T47D (cell line): ENCODE results near the gene RPTOR.
A peak's percentile ranks its signal among the peaks of the same experiment; 100 is the strongest.
"Not testable (repeated sequence)": the region's sequence is repeated elsewhere in the genome, so short reads cannot be mapped to it uniquely, and the experiment has no call there.

ENCODE experiments used
- DNase-seq, 2 experiments: peaks; one replicate each; pipeline versions ENCODE4 v3.0.0 to v3.0.0-alpha.2; 2011 to 2012; ENCODE audit warnings: low read depth in 1 of 2, low spot score in 1 of 2
- JUND ChIP-seq: IDR thresholded peaks from 2 replicates; pipeline ENCODE4 v1.6.1; 2012; ENCODE audit warnings: low read depth
- in situ Hi-C: cut with HindIII; loops from 2 replicates; pipeline ENCODE4 v1.10.0; 2016; ENCODE audit warnings: low sequenced_read_pairs, low pct_unique_long_range_greater_than_20kb

The RPTOR gene

DNA sequence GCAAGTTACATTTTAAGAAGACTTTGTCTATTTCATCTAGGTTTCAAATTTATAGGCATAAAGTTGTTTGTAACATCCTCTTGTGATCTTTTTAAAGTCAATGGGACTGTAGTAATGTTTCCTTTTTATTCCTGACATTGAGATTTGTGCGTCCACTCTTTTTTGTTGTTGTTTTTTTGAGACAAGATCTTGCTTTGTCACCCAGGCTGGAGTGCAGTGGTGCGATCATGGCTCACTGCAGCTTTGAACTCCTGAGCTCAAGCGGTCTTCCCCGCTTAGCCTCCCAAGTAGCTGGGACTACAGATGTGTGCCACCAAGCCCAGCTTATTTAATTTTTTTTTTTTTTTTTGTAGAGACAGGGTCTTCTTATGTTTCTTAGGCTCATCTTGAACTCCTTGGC lies 29.9 kb downstream of the RPTOR start:
- DNase-seq = no peak
- TF ChIP-seq JUND = no peak
- in situ Hi-C loops = no loop called here

DNA sequence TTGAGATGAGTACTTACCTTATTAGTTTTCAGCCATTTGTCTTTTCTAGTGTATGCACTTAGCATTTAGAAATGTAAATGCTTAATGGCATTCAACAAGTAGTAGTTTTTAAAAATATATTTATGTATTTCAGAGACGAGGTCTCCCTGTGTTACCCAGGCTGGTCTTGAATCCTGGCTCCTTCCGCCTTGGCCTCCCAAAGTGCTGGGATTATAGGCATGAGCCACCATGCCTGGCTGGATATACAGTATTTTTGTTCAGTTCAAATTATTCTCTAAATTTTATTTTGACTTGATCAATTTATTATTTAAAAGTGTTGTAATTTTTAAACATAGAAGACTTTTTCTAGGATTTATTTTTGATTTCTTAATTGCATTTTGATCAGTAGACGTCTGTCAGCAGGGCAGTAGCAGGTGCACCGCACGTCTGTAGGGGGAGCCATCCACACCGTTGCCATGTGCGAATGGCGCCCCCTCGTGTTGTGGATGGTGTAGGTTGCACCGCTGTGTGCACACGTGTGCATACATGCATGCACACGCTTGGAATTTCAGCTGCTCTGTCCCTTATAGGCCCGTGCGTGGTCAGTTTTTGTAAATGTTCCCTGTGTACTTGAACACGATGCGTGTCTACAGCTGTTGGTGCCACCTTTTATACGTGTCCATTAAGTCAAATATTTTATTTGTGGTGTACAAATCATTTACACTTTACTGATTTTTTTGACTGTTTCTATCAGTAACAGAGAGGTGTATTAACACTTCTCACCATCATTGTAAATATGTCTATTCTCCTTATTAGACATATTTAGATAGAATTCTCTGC lies 30.6 kb downstream of the RPTOR start:
- no peak for TF ChIP-seq JUND
- peak; percentile 88 to 94 for DNase-seq
- in situ Hi-C loops = no loop called here

DNA sequence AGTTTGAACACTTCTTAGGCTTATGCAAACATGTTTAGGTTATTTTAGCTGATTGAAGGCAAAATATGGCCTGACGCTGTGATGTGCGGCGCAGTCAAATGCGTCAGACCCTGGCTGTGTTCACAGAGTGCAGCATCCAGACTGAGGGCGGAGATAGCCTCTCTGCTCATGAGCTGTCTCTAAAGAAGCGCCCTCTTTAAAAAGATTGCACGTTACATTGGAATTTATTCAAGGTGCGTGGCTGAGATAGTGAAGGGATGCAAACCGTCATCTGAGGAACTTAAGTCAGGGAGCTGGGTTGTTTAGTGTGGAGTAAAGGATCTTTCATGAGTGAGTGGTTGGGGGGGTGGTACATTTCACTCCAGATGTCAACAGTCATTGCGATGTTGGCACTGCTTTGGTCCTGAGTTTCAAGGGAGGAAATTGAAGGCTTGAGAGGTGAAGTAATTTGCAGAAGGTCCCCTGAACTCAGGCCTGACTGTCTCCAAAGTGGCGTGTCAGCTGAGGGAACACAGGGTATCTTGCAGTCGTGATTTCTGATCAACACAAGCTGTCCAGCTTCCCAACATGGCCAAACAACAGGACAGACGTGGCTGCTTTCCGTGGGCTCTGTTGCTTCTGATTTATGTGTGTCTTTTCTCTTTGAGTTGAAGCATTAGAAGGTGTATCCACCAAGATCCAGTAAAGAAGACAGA lies 33.4 kb downstream of the RPTOR start:
- no peak for TF ChIP-seq JUND
- DNase-seq = no peak
- in situ Hi-C loops = no loop called here

DNA sequence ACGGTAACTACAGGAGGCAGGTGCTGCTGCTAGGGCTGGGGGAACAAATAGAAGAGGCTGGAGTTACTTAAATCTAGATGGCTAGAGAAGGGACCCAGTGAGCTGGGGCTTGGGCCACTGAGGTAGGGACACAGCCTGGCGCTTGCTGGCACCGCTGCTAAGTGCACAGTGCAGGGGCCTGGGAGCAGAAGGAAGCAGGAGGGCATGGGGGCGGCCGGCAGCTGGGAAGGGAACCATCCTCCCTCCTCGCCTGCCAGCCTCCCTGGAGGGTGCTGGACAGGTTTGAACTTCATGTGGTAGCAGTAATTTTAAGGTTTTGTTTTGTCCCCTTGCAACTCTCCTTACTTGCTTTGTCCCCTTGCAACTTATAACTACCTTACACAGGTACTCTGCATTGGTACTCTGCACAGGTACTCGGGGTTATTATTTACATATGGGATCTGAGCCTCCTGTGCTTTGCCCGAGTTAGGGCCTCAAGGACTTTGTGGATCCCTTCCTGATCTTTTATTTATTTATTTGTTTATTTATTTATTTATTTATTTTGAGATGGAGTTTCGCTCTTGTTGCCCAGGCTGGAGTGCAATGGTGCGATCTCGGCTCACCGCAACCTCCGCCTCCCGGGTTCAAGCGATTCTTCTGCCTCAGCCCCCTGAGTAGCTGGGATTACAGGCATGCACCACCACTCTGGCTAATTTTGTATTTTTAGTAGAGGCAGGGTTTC lies 34.2 kb downstream of the RPTOR start:
- in situ Hi-C loops, DNase-seq: not testable (repeated sequence)

DNA sequence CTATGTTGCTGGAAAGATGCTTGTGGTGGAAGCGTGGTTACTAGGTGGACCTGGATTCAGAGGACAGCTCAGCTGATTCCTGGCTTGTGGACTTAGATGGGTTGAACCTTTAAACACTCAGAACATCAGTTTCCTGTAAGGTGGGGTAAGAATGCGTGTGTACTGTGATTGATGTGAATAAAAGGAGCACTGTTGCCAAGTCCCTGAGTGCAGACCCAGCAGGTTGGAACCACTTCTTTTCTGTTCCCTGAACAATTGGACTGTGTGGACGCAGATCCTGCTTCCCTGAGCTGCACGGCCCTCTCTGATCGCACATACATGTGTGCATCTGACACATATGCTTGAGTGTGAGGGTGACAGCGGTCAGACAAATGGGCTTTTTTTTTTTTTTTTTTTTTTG lies 37.5 kb downstream of the RPTOR start:
- no peak for TF ChIP-seq JUND
- in situ Hi-C loops = no loop called here
- DNase-seq = no peak

DNA sequence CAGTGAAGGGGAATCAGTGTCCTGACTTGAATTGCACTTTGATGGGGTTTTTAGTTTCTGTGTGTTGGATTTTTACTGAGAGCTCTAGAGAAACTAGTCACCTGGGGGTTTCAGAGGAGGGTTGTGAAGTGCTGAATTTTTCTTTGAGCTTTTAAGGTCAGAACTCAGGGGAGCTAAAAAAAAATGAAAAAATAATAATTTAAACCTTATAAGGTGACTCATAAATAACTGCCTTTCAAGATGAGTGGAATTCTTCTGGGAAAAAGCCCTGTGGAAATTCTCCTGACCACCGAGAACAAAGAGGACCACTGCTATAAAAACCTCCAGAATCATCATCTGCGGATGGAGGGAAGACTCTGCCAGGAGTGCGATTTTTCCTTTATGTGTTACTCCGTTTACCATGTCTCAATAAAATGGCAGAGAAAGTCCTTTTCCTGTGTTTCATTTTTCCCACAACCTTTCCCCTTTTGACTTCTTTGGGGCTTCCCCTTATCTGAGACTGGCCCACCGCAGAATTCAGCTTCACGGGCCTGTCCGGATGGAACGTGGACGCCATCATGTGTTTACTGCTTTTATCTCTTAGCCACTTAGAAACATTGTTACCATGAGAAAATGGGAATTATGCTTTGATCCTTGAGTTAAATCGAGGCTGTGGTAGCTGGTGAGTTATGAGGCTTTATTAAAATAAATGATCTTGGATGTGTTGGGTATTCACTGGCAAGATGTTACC lies 39.7 kb downstream of the RPTOR start:
- no peak for DNase-seq
- TF ChIP-seq JUND = no peak
- in situ Hi-C loops = no loop called here

DNA sequence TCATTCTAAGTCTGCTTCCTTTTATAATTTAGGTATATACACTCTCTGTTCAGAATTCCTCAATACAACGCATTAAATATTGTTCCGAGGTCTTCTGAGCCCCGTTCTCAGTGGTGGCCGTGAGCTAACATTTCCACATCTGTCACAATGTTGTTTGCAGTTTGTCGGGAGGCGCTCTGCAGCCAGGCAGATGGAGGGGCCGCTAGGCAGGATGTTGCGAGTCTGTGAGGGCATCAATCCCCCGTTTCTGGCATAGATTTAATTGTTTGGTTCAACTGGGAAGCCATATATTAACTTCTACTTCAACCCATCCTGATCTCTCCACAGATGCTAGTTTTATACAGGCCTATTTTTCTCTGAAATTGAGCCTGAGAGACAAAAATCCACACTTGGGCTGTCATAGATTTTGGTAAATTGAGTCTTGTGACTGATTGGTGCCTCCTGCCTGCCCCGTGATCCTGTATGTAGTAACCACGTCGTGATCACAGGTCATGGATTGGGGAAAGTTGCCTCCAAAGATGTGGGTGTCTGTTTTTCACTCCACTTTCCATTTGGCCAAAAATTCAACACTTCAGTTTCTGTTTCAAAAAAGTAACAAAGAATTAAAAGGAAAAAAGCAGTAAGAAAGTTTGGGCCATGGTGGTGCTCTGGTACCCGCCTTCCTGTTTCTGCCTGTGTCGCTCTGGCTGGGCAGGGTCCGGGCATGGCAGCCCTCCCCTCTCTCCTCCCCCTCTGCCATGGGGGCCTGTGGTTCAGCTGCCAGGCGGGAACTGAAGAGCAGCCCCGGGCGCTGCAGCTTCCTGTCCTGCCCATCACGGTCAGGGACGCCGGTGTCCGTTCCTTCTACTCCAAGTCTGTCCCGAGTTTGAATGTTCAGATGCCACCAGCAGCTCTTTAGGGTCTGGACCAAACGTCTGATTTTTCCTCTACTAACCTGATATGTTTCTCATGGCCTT lies 41.5 kb downstream of the RPTOR start:
- in situ Hi-C loops = no loop called here
- no peak for TF ChIP-seq JUND
- no peak for DNase-seq

DNA sequence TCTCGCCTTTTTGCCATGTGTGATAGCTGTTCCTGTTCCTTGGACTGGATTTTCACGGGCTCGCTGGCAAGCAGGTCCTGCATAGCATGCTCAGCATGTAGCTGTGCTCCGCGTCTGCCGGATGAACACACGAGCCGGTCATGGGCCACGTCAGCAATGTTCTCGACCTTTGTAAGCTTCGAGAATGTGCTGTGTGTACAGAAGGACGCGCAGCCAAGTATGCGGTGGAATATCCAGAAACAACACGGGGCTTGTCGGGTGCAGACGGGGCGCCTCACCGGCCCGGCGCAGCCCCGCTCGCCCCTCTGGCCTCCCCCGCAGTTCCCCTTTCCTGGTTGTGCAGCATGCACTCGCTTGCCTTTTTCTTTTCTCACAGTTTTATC lies 42.2 kb downstream of the RPTOR start:
- no peak for DNase-seq
- TF ChIP-seq JUND = no peak
- in situ Hi-C loops = no loop called here

DNA sequence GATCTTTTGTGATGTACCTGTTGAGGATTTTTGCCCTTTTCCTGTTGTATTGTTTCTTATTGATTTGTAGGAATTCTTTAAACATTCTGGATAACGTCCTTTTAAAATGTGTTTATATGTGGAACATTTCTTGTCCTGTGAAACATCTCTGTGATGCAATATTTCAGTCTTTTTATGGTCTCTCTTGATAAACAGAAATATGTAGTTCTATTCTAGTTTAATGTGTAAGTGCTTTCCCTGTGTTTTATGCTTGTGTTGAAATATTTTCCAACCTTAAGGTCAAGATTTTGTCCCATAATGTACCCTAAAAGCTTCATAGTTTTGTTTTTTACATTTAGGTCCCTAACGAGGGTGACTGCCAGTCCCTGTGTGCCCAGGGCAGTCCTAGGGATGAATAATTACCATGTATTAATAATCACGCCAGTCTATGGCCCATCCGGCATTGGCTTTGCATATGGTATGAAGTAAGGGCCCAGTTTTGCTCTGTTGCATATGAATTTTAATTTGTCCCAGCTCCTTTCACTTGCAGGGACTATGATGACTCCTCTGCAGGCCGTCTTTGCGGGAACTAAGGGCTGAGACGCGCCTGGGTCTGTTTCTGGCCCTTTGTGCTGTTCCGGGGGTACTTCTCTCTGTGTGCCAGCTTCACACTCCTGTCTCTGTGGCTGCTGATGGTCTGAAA lies 44.2 kb downstream of the RPTOR start:
- in situ Hi-C loops = no loop called here
- DNase-seq = no peak
- no peak for TF ChIP-seq JUND

DNA sequence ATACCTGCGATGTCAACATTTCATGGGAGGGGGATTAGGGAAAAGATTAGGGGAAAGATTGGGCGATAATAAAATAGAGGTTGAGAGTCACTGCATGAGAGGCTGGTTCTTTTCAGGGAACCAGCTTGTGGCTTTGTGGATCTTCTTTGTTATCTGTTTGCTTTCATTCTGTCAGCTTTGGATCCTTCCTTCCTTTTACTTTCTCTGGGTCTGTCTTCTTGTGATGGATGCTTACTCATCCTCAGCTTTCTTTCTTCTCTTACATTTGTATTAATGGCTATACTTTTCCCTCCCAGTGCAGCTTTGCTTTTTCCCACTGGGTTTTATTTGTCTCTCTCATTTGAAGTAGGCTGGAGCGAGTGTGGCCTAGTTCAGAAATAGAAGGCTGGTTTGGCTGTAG lies 47.1 kb downstream of the RPTOR start:
- in situ Hi-C loops = no loop called here
- TF ChIP-seq JUND = no peak
- DNase-seq = no peak

DNA sequence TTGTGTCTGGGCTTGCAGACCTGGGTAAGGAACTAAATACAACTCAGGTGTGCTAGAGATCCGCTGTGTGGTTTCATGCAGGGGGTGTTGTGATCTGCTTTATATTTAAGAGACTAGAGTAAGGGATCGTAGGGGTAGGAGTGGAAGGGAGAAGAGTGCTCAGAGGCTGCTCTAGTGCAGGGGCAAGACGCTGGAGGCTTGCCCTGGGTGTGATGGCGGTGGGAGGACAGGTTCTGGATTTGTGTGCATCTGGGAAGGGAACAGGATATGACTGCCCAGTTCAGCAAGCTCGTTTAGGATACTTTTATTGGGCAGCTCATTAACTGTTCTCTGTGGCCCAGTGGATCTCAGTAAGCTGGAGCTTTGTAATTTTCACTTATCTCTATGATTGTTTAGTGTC lies 47.6 kb downstream of the RPTOR start:
- peak in 1 of 2 experiments; percentile 21 for DNase-seq
- in situ Hi-C loops = no loop called here

More for the DNA sequence above, 47.6 kb downstream of the RPTOR start:
- TF ChIP-seq JUND = no peak
